Suprapubic skin (tissue), 4 donors: Measurements from ENCODE around the gene TIPARP. TPM values are rescaled to one million over a fixed set of nuclear protein-coding genes. Genes with fewer than 3 reads are reported as not detected.

Source experiments
- DNase-seq, 2 donors: peaks; one replicate each; pipeline ENCODE4 v3.0.0-alpha.2; 2019; ENCODE audit warnings: low spot score in 2 of 2
- H3K27ac ChIP-seq: fragments of 200-600 bp; sonication (generic); one replicate; pipeline ENCODE4 v1.5.1; 2019
- H3K27me3 ChIP-seq: fragments of 200-600 bp; sonication (generic); one replicate; pipeline ENCODE4 v1.5.1; 2019
- H3K36me3 ChIP-seq: fragments of 200-600 bp; sonication (generic); one replicate; pipeline ENCODE4 v1.5.1; 2019
- H3K4me1 ChIP-seq: fragments of 200-600 bp; sonication (generic); one replicate; pipeline ENCODE4 v1.5.1; 2019
- H3K4me3 ChIP-seq: fragments of 200-600 bp; sonication (generic); one replicate; pipeline ENCODE4 v1.5.1; 2019; ENCODE audit warnings: mild to moderate bottlenecking
- H3K9me3 ChIP-seq: fragments of 200-600 bp; sonication (generic); one replicate; pipeline ENCODE4 v1.5.1; 2019
- EP300 ChIP-seq: sonication (generic); formaldehyde crosslinking; IDR thresholded peaks from one replicate; pipeline ENCODE4 v1.6.1; 2017; ENCODE audit warnings: antibody characterized with exemption
- POLR2A ChIP-seq, 2 donors: fragments of 450-650 bp; IDR thresholded peaks; one replicate each; pipeline ENCODE4 v1.6.1; 2017; ENCODE audit warnings: antibody characterized with exemption in 2 of 2, mild to moderate bottlenecking in 2 of 2, moderate library complexity in 2 of 2
- POLR2AphosphoS5 ChIP-seq, 3 donors: sonication (generic); formaldehyde crosslinking; IDR thresholded peaks; one replicate each; pipeline ENCODE4 v1.6.1; 2017; ENCODE audit warnings: antibody characterized with exemption in 3 of 3
- WGBS: methylation state at CpG from one replicate; pipeline ENCODE4 v1.1.5; 2018; 5-methylcytosine and 5-hydroxymethylcytosine counted together
- total RNA-seq, 4 donors: library from RNA; depleted of rRNA; stranded (reverse); fragments of >200 nt; gene quantifications; one replicate each; pipeline ENCODE4 v1.1.0, GENCODE V29; 2016
- TF ChIP-seq, protein P1 (sequence below), 2 donors: fragments of 200-600 bp in 1 of 2; fragments of 450-650 bp in 1 of 2; sonication (generic) in 1 of 2; IDR thresholded peaks; one replicate each; pipeline ENCODE4 v1.5.1; 2016 to 2019; ENCODE audit warnings: antibody characterized with exemption in 2 of 2, mild to moderate bottlenecking in 1 of 2, moderate library complexity in 1 of 2

TIPARP gene
- total RNA-seq, 4 donors from 2014 or later = 85.5 to 152 (median 140) TPM

DNA sequence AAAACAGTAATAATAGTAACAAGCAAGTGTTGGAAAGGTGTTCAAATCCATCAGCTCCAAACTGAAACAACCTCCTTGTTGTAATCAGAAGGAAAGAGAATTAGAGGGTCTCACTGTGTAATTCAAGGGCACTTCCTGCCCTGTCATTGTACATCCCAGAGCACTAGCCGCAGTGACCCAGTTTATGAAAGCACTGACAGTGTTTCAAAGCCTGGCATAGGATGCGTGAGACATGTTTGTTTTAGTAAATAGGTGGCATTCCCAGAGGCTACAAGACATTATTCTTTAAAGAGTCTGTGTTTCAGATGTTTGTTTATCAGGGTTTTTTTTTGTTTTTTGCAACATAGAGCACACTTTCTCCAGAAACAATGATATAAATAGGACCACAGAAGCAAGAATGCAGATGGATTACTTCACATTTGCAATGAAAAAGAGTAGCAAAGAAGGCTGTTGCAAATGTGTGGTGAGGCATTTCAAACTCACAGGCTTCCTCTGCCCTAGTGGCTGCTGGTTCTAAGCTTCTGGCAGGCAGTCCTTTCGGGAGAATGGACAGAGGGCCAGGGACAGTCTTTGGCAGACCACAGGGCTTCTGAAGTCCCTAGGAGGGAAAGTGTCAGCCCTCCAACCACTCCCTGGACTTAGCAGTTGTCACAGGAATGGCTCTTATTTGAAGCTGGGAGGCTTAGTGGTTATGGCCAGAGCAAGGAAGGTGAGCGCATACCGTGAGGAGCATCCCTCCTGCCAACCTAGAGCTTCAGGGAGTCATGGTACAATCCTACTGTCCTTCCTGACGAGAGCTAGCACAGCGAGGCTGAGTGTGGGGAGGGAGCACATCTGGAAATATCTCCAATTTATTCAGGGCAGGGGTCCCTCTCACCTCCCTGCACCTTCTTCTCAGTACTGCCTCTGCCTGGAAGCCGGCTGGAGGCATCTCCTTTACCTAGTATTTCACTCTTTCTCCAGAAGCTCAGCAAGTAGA lies 31.4 kb upstream of the TIPARP start:
- 71% methylated on average over 4 of the region's 8 CpGs for WGBS
- TF ChIP-seq EP300 (no peak), POLR2AphosphoS5 (IDR thresholded peaks at IDR 0.05) (no peak), POLR2A (IDR thresholded peaks at IDR 0.05) (no peak)
- TF ChIP-seq, protein P1, sequence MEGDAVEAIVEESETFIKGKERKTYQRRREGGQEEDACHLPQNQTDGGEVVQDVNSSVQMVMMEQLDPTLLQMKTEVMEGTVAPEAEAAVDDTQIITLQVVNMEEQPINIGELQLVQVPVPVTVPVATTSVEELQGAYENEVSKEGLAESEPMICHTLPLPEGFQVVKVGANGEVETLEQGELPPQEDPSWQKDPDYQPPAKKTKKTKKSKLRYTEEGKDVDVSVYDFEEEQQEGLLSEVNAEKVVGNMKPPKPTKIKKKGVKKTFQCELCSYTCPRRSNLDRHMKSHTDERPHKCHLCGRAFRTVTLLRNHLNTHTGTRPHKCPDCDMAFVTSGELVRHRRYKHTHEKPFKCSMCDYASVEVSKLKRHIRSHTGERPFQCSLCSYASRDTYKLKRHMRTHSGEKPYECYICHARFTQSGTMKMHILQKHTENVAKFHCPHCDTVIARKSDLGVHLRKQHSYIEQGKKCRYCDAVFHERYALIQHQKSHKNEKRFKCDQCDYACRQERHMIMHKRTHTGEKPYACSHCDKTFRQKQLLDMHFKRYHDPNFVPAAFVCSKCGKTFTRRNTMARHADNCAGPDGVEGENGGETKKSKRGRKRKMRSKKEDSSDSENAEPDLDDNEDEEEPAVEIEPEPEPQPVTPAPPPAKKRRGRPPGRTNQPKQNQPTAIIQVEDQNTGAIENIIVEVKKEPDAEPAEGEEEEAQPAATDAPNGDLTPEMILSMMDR (IDR thresholded peaks at IDR 0.05) = no peak
- no peaks in the 10 kb centered on the region for H3K9me3 ChIP-seq
- no peak overlapping the region for H3K27ac ChIP-seq
- no peaks in the 10 kb centered on the region for H3K36me3 ChIP-seq
- DNase-seq = no peak
- H3K4me3 ChIP-seq = no peak overlapping the region
- no peaks in the 10 kb centered on the region for H3K27me3 ChIP-seq
- H3K4me1 ChIP-seq = peaks cover 11% of the 10 kb centered on the region

DNA sequence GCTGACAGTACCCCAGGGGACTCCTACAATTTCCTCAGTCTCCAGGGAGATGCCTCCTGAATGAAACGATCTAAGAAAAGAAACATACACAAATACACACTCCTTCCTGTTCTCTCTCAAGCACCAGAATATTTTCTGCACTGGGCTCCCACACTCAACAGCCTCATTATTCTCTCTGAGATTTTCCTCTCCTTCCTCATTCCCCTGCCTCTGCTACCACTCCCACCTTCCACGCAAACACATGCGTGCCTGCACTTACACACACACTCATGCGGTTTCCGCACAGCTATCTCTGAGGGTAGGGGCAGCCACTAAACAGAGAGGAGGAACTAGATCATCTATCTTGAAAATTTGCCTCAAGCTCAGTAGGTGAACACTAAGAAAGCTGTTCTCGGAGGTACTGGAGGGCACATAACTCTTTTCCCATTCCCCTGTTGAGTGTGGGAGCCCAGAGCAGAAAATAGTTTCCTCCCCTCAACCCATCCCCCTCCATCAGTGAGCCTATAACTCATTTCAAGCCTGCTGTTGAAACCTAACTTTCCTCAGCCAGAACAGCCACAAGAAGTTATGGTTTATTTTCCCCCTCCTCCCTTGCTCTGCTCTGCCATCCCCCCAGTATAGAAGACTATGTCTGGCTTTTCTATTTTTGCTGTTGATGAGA lies 30.5 kb upstream of the TIPARP start:
- WGBS = 25% methylated on average over 6 of the region's 6 CpGs
- no peak overlapping the region for H3K27ac ChIP-seq
- H3K27me3 ChIP-seq = no peaks in the 10 kb centered on the region
- no peak overlapping the region for H3K4me3 ChIP-seq
- no peak for DNase-seq
- TF ChIP-seq POLR2A (IDR thresholded peaks at IDR 0.05) (no peak), EP300 (no peak), POLR2AphosphoS5 (IDR thresholded peaks at IDR 0.05) (no peak)
- H3K9me3 ChIP-seq = no peaks in the 10 kb centered on the region
- peaks cover 11% of the 10 kb centered on the region for H3K4me1 ChIP-seq
- H3K36me3 ChIP-seq = no peaks in the 10 kb centered on the region

DNA sequence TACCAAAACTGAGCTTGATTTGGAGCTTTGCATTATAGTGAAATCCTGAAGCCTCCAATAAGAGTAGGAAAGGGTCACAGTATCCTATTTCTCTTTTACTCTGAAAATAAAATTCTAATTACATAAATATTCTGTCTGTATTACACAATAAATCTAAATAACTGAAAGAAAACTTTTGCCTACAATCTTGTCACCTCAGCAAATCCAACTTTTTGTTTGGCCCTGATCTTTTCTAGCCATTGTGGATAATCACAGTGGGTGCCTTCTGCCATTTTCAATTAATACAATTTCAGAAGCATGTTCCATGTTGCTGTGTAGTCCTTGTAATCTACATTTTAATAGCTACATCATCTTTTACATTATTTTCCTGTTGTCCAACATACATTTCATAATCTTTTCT lies 29.4 kb upstream of the TIPARP start:
- no peak for DNase-seq
- Histone ChIP-seq H3K27ac (no peak overlapping the region), H3K36me3 (no peaks in the 10 kb centered on the region), H3K4me1 (peaks cover 11% of the 10 kb centered on the region), H3K4me3 (no peak overlapping the region), H3K27me3 (no peaks in the 10 kb centered on the region), H3K9me3 (no peaks in the 10 kb centered on the region)
- TF ChIP-seq, protein P1 (IDR thresholded peaks at IDR 0.05) = no peak
- TF ChIP-seq POLR2A (IDR thresholded peaks at IDR 0.05) (no peak), POLR2AphosphoS5 (IDR thresholded peaks at IDR 0.05) (no peak), EP300 (no peak)

DNA sequence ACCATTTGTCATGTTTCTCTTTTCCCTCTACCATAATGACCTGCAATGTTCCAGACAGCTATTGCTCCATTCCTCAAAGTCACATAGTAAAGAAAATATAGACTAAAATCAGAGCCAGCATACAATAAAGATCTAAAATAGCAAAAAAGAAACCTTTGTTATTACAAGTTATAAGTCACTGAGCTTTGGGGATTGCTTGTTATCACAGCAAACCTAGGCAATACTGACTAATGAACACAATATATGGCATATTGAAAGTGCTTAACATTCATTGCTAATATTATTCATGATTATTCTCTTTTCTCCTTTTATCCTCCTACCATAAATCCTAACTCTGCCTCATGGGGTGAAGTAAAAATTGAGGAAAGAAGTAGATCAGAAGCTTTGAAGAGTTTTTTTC lies 27.4 kb upstream of the TIPARP start:
- no peaks in the 10 kb centered on the region for H3K9me3 ChIP-seq
- no peaks in the 10 kb centered on the region for H3K36me3 ChIP-seq
- H3K4me3 ChIP-seq = no peak overlapping the region
- no peak for DNase-seq
- peaks cover 11% of the 10 kb centered on the region for H3K4me1 ChIP-seq
- H3K27ac ChIP-seq = no peak overlapping the region
- no peaks in the 10 kb centered on the region for H3K27me3 ChIP-seq
- TF ChIP-seq, protein P1 (IDR thresholded peaks at IDR 0.05) = no peak
- TF ChIP-seq EP300 (no peak), POLR2AphosphoS5 (IDR thresholded peaks at IDR 0.05) (no peak), POLR2A (IDR thresholded peaks at IDR 0.05) (no peak)

DNA sequence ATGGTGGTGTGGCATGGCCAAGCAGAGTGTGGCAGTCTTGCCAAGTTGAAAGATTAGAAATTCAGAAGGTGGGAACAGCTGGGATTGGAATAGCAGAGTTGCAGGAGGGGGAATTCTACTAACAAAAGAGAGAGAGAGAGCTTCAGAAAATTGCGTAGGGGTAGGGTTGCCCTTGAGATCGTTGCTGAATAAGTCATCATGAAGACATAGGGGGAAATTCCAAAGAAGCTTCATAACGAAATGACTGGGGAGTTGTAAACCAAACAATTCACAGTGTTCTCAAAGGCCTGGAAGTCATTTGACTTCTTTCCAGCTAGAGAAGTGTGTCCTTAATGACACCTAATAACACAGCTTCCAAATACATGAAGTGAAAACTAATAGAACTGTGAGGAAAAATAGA lies 26.3 kb upstream of the TIPARP start:
- Histone ChIP-seq H3K27me3 (no peaks in the 10 kb centered on the region), H3K9me3 (no peaks in the 10 kb centered on the region), H3K4me3 (no peak overlapping the region), H3K4me1 (peaks cover 11% of the 10 kb centered on the region), H3K36me3 (no peaks in the 10 kb centered on the region), H3K27ac (no peak overlapping the region)
- 65% methylated on average over 3 of the region's 3 CpGs for WGBS
- DNase-seq = no peak
- TF ChIP-seq EP300 = no peak
- TF ChIP-seq, protein P1 (IDR thresholded peaks at IDR 0.05) = no peak
- no peak for TF ChIP-seq POLR2AphosphoS5 (IDR thresholded peaks at IDR 0.05)
